Stimulated activated CD8-positive, alpha-beta memory T cell treated with anti-CD3 and anti-CD28 coated beads, Interleukin-15, amount 100 ng/mL, for 4 hours (primary cell): ENCODE results near the gene CALD1.
A peak's percentile ranks its signal among the peaks of the same experiment; 100 is the strongest.
"Not testable (repeated sequence)": the region's sequence is repeated elsewhere in the genome, so short reads cannot be mapped to it uniquely, and the experiment has no call there.

Experiments
- DNase-seq, 2 donors: peaks; one replicate each; pipeline ENCODE4 v3.0.0-alpha.2; 2020; ENCODE audit warnings: low read depth in 2 of 2

The CALD1 gene

DNA sequence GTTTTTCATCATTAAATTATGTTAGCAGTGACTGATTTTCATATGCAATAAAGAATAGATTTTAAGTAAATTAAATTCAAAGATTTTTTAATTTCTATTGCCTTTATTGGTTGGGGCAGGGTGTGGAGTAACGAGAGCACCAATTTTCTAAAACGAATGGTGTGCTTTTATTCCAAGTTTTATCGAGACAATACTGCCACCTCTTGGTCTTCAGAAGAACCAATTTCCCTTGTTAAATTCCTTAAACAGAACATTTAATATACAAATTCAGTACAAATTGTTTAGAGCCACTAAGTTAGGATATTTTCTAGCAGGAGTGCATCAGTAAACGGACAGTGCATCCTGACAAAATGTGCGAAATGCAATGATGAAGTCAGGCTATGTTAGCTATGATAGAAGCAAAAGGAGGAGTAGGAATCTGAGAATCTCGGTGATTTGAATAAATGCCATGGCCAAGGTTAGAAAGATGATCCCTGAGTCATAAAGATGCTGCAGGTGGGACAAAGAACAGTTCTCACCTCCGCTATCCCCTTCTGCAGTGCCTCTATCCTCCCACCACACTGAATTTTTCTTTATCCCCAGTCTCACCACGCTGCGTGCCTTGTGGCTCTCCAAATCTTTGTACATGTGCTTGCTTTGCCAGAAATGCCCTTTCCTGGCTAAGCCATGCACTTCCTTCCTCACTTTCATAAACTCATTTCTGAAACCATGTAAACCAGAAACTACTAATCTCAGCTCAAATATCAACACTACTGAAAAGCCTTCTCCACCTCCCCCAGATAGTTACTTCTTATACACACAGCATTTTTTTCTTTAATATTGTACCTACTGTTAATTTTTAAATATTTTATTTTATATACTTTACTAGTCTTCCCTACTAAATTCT lies 175.0 kb downstream of the CALD1 start:
- DNase-seq = no peak

DNA sequence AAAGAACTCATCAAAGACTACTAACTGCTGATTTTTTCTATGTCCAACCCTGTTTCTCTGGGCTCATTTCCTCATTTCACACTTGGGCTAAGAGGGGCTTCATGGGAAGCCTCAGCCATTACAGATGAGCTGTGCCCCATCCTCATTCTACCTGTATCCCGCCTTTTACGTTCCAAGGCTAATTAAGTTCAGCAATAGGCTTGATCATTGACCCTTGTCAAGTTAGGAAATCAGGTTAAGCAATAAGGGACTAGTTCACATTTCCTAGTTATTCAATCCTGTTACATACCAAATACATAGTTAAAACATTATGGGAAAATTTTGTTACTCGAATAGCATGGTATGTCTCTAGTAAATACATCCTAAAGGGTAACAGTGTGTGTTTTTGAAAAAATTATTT lies 177.6 kb downstream of the CALD1 start:
- DNase-seq = no peak

- DNase-seq = no peak
Measured at GRCh38 chr7:134959810-134960209, 180.4 kb downstream of the CALD1 start.

DNA sequence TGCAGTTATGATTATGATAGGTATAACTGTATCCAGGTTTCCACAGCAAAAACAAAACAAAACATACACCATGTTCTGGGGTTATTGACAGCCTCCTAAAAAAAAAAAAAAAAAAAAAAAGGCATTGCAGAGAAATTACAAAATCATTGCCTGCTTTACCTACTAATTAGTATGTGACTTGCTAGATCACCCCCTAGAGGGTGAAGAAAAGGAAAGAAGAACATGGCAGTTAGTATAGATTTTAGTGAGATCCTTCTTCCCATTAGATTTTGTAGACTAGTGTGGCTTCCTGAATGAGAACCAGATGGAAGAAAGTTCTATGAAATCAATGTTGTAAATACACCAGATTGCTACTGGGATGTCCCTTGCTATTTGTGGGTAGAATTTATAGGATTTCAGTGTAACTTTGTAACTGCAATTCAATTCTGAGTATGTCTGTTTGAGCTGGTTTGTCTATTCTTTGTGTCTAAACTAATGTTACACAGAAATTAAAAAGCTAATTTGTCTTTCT lies 182.9 kb downstream of the CALD1 start:
- no peak for DNase-seq

DNA sequence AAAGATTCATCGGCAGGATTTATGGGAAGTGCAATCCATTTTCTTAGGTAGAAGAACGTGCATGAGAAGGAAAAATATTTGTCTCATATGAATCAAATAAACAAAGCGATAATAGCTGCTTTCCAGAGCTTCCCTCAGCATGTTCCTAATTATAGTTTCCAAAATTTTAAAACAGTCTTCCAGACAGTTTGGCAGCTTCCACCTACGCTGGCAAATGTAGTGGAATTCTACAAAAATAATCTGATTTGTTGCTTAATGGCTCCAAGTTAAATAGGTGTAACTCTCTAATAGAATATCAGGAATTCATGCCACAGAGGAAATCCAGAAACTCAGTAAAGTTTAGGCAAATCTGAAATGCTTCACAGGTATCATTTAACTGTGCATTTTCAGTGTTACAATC lies 183.6 kb downstream of the CALD1 start:
- no peak for DNase-seq

GRCh38 chr7:134966691-134967090 lies 187.3 kb downstream of the CALD1 start:
- no peak for DNase-seq

GRCh38 chr7:134968110-134968509 lies 188.7 kb downstream of the CALD1 start:
- no peak for DNase-seq

DNA sequence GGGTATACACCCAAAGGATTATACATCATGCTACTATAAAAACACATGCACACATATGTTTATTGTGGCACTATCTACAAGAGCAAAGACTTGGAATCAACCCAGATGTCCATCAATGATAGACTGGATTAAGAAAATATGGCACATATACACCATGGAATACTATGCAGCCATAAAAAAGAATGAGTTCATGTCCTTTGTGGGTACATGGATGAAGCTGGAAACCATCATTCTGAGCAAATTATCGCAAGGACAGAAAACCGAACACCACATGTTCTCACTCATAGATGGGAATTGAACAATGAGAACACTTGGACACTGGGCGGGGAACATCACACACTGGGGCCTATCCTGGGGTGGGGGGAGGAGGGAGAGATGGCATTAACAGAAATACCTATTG lies 202.2 kb downstream of the CALD1 start:
- DNase-seq = not testable (repeated sequence)

DNA sequence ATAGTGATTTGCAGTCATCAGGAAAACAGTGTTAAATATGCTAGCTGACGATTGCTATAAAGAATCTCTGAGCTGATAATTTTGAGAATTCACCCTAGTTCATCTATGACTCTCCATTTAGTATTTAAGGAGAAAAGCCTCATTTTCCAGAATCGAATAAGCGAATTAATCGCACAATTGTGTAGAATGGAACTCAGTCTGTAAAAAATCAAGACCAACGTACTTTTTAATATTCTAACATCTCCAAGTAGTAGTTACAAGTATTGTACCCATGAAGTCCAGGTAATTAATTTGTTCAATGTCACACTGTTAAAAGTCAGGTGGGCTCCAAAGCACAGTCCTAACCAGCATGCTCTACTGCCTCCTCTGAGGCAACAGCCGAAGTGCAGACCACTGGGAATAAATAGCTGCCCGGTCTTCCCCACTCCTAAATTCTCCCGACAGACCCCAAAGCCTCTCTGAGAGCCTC lies 206.5 kb downstream of the CALD1 start:
- no peak for DNase-seq

DNA sequence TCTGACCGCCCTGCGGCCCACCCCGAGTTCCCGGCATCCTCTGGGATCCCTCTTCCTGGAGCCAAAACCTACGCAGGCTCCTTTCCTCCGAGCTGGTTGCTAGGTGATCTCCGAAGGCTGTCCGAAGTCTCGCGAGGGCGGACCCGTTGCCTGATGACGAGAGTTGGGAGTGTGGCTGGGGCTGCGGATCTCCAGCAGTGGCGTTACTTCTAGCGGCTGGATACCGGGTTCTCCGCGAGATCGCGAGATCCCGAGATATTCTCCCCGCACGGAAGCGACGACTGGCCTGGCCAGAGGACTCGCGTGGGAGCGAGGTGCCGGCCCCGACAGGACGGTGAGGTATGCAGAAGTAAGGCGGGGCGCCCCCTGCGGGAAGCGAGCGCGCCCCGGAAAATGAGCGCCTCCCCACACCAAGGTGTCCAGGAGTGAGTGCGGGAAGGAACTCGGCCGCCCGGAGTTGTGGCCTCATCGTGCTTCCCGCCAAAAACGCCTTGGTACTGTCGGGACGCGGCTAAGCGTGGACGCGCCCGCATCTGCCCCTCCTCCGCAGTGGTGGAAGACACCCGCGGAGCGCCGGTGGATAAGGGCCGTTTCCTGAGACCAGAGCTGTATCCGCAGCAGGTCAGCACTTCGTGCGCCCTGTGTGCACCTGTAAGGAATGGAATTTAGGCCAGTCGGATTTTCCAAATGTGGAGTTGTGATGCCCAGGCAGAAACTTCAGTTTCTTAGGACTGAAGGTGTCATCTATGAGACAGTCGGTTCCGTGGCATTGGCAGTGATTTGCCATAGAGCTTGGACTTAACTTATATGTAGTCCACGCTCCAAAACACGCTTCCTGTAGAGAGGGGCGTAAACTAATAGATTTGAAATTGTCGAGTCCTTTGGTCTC lies 207.2 kb downstream of the CALD1 start, which contains the start of gene AGBL3:
Gene AGBL3 (plus strand): TSS at position 146 of the 889 bp plus-strand sequence. CDS start 1,426 bp downstream, outside the sequence.
- peak; percentile 78 to 81 for DNase-seq

- DNase-seq = no peak
Measured at GRCh38 chr7:134988161-134988560, 208.7 kb downstream of the CALD1 start.

- no peak for DNase-seq
Measured at GRCh38 chr7:134991469-134992339, 212.3 kb downstream of the CALD1 start.

GRCh38 chr7:134992626-134993179 lies 213.3 kb downstream of the CALD1 start:
- no peak for DNase-seq

DNA sequence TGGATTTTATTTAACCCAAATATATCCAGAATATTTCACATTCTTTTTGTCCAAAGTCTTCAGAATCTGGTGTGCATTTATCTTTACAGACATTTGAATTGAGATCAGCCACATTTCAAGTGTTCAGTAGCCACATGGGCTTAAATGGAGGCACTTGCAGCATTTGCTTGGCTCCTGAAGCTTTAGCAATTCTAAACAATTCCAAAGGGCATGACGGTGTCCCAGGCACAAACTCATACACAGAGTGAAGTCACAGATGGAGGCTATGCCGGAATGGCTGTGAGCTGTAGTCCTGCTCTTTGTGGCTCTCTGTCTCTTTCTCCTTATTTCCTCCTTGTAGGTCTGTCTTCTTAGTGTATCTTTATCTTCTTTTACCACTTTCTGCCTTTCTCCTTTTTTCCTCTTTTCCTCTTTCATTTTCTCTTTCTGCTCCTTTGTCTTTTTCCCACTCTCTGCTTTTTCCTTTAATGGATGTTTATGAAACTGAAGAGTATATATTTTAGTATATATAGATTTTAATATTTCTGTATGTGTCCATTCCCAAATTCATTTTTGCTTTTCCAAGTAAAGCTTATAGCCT lies 214.5 kb downstream of the CALD1 start:
- no peak for DNase-seq

- DNase-seq = no peak
Measured at GRCh38 chr7:134995239-134996096, 216.0 kb downstream of the CALD1 start.

DNA sequence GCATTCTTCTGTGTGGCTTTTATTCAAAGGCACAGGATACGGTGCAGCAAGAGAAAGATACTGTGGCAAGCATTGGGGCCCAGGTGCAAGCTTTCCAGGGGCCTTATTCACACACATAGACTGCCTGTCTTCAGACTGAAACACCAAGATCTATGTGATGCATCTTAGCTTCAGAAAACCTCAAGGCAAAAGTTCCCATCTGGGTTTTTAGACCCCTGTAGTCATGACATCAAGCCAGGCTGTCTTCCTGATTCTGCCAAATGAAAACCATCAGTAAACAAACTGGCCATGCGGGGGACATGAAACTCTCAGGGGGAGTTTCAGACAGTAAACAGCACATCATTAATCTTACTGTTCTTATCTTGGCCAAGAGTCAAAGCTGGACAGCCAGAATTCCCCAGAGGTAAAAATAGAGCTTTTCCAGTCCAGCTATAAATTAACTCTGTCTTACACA lies 216.7 kb downstream of the CALD1 start:
- DNase-seq = no peak

DNA sequence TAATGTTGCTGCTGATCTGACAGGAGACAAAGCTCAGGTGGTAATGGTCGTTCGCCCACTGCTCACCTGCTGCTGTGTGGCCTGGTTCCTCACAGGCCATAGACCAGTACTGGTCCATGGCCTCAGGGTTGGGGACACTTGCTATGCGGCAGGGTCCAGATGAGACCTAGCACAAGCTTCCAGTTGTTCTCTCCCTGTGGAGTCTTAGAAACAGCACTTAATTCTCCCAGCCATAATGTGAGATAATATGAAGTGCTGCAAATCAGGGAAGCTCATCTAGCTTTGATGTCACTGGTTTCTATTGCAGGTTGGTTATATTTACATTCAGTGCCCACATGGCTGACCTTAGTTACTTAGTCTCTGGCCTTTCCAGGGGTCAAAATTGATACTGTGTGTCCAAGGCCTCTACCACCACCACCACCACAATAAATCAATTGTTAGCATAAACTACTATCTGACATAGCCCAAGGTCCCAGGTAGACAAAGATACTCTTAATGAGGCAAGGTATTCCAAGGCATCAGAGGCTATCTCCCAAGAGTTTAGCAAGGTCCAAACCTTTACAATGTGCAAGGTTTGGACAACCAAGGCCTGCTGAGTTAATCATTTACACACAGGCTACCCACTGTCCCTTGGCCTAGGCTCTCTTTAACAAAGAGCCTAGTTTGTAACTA lies 217.9 kb downstream of the CALD1 start:
- DNase-seq = no peak

- DNase-seq = no peak
Measured at GRCh38 chr7:134999136-134999535, 219.7 kb downstream of the CALD1 start.
